ENCODE measurements around the gene CEP128.
"Not testable (repeated sequence)": the region's sequence is repeated elsewhere in the genome, so short reads cannot be mapped to it uniquely, and the experiment has no call there.

GRCh38 chr14:80912013-80912412 is 29.5 kb downstream of the CEP128 start:
- not testable (repeated sequence) for TF ChIP-seq EZH2 (IDR thresholded peaks at IDR 0.05; ENCODE audit: low read depth); CTCF (conservative IDR thresholded peaks at IDR 0.05)

All from PC-9 (cell line).